SH-SY5Y (cell line): ENCODE results near the gene DHCR24.

Experiments
- GATA2 ChIP-seq: IDR thresholded peaks from 2 replicates; pipeline ENCODE4 v1.6.1; 2011; ENCODE audit warnings: mild to moderate bottlenecking, low read depth, low read length
- GATA3 ChIP-seq: IDR thresholded peaks from 2 replicates; pipeline ENCODE4 v1.6.1; 2011; ENCODE audit warnings: low read depth, mild to moderate bottlenecking, low read length, moderate library complexity

DNA sequence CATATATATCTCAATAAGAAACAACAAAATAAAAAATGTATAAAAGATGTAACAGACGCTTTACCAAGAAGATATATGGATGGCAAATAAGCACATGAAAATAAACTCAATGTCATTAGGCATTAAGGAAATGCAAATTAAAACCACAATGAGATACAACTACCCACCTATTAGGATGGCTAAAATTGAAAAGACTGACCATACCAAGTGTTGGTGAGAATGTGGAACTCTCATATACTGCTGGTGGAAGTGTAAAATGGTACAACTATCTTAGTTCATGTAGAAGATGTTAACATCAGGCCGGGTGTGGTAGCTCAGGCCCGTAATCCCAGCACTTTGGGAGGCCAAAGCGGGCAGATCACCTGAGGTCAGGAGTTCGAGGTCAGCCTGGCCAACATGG is 43.5 kb downstream of the DHCR24 start:
- TF ChIP-seq GATA2 (no peak), GATA3 (no peak)
